IgD-negative memory B cell (primary cell): ENCODE results near the gene HPGDS. TPM values are rescaled to one million over a fixed set of nuclear protein-coding genes. Genes with fewer than 3 reads are reported as not detected.
"Not testable (repeated sequence)": the region's sequence is repeated elsewhere in the genome, so short reads cannot be mapped to it uniquely, and the experiment has no call there.

ENCODE experiments used
- H3K27ac Mint-ChIP-seq, 3 donors: one replicate each; pipeline ENCODE4 v1.8.0; 2020 to 2022; ENCODE audit warnings: mild to moderate bottlenecking in 3 of 3, mixed read lengths in 3 of 3, moderate library complexity in 1 of 3
- H3K27me3 Mint-ChIP-seq: one replicate; pipeline ENCODE4 v1.8.0; 2021; ENCODE audit warnings: mixed read lengths
- H3K36me3 Mint-ChIP-seq: one replicate; pipeline ENCODE4 v1.8.0; 2020; ENCODE audit warnings: mild to moderate bottlenecking, mixed read lengths
- H3K4me1 Mint-ChIP-seq, 3 donors: one replicate each; pipeline ENCODE4 v1.8.0; 2020 to 2022; ENCODE audit warnings: mixed read lengths in 3 of 3, mild to moderate bottlenecking in 1 of 3
- H3K4me3 Mint-ChIP-seq, 4 donors: one replicate each; pipeline ENCODE4 v1.8.0; 2020 to 2022; ENCODE audit warnings: mild to moderate bottlenecking in 4 of 4, mixed read lengths in 4 of 4, moderate library complexity in 3 of 4
- H3K9me3 Mint-ChIP-seq, 3 donors: one replicate each; pipeline ENCODE4 v1.8.0; 2020 to 2021; ENCODE audit warnings: mixed read lengths in 3 of 3, mild to moderate bottlenecking in 1 of 3
- polyA plus RNA-seq: library from polyadenylated mRNA; unstranded; fragments of 300-500 nt; fragmentation: Illumina TruSeq; gene quantifications from one replicate; pipeline ENCODE4 v1.2.3, GENCODE V29; 2021

HPGDS gene
- polyA plus RNA-seq, 1 donor from 2014 or later = not detected

- no peaks in the 10 kb centered on the region for H3K36me3 Mint-ChIP-seq
- no peaks in the 10 kb centered on the region for H3K27me3 Mint-ChIP-seq
- H3K4me3 Mint-ChIP-seq = no peak overlapping the region
- no peaks in the 10 kb centered on the region for H3K4me1 Mint-ChIP-seq
- peaks cover 0 to 4% (median 2%) of the 10 kb centered on the region in 3 donors for H3K9me3 Mint-ChIP-seq
- no peak overlapping the region for H3K27ac Mint-ChIP-seq
Observed at GRCh38 chr4:94307231-94307871, 35.3 kb downstream of the HPGDS start.

GRCh38 chr4:94306713-94307112 is 35.9 kb downstream of the HPGDS start:
- Mint-ChIP-seq H3K36me3 (no peaks in the 10 kb centered on the region), H3K9me3 (peaks cover 0 to 3% (median 2%) of the 10 kb centered on the region in 3 donors)

GRCh38 chr4:94305466-94306225 is 37.0 kb downstream of the HPGDS start:
- no peaks in the 10 kb centered on the region for H3K4me1 Mint-ChIP-seq
- no peaks in the 10 kb centered on the region for H3K27me3 Mint-ChIP-seq
- no peak overlapping the region for H3K4me3 Mint-ChIP-seq
- peaks cover 0 to 3% (median 2%) of the 10 kb centered on the region in 3 donors for H3K9me3 Mint-ChIP-seq
- H3K36me3 Mint-ChIP-seq = no peaks in the 10 kb centered on the region
- no peak overlapping the region for H3K27ac Mint-ChIP-seq

More at GRCh38 chr4:94306713-94307112, 35.9 kb downstream of the HPGDS start:
- Mint-ChIP-seq H3K4me3 (no peak overlapping the region), H3K27me3 (no peaks in the 10 kb centered on the region), H3K27ac (no peak overlapping the region), H3K4me1 (no peaks in the 10 kb centered on the region)

- Mint-ChIP-seq H3K36me3 (no peaks in the 10 kb centered on the region), H3K27ac (no peak overlapping the region), H3K9me3 (peaks cover 0 to 3% (median 0%) of the 10 kb centered on the region in 3 donors)
Observed at GRCh38 chr4:94304365-94304971, 38.2 kb downstream of the HPGDS start.

GRCh38 chr4:94302191-94302590 is 40.4 kb downstream of the HPGDS start:
- H3K4me3 Mint-ChIP-seq = no peak overlapping the region
- H3K27me3 Mint-ChIP-seq = no peaks in the 10 kb centered on the region
- no peaks in the 10 kb centered on the region for H3K4me1 Mint-ChIP-seq
- H3K27ac Mint-ChIP-seq = no peak overlapping the region
- H3K36me3 Mint-ChIP-seq = no peaks in the 10 kb centered on the region
- H3K9me3 Mint-ChIP-seq = no peaks in the 10 kb centered on the region

More at GRCh38 chr4:94304365-94304971, 38.2 kb downstream of the HPGDS start:
- H3K4me3 Mint-ChIP-seq = no peak overlapping the region
- H3K4me1 Mint-ChIP-seq = no peaks in the 10 kb centered on the region
- no peaks in the 10 kb centered on the region for H3K27me3 Mint-ChIP-seq

- Mint-ChIP-seq H3K4me3 (no peak overlapping the region), H3K4me1 (no peaks in the 10 kb centered on the region), H3K9me3 (no peaks in the 10 kb centered on the region), H3K36me3 (no peaks in the 10 kb centered on the region), H3K27ac (no peak overlapping the region), H3K27me3 (no peaks in the 10 kb centered on the region)
Observed at GRCh38 chr4:94298725-94299252, 43.8 kb downstream of the HPGDS start.

DNA sequence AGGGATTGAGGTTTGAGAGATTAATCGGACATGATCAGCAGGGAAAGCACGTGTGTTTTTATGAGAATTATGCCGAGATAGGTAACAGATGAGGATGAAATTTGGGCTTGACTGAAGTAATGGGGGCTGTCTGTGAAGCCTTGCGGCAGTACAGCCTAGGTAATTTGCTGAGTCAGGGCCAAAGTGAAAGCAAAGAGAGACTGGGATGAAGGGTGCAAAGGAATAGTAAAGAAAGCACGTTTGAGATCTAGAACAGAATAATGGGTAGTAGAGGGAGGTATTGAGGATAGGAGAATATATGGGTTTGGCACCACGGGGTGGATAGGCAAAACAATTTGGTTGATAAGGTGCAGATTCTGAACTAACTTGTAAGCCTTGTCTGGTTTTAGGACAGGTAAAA is 47.2 kb downstream of the HPGDS start:
- not testable (repeated sequence) for H3K27me3 Mint-ChIP-seq, H3K27ac Mint-ChIP-seq, H3K9me3 Mint-ChIP-seq, H3K36me3 Mint-ChIP-seq, H3K4me3 Mint-ChIP-seq, H3K4me1 Mint-ChIP-seq

DNA sequence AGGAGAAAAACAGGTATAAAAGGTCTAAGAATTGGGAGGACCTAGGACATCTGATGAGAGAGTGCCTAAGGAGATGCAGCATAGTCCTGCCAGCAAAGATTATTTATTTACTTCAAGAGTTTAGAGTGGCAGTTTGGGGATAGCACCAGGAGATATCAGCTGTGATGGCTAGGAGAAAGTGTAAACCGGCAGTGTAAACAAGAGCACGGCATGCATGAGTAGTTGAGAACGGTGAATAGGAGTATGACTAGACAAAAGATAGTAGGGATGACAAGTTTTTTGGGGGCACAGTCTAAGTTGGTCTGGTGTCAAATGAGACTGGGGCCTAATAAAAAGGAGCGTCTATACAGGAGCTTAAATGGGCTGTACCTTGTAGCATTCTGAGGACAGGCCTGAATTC is 48.7 kb downstream of the HPGDS start:
- not testable (repeated sequence) for H3K4me1 Mint-ChIP-seq, H3K27me3 Mint-ChIP-seq, H3K36me3 Mint-ChIP-seq, H3K4me3 Mint-ChIP-seq, H3K27ac Mint-ChIP-seq, H3K9me3 Mint-ChIP-seq

DNA sequence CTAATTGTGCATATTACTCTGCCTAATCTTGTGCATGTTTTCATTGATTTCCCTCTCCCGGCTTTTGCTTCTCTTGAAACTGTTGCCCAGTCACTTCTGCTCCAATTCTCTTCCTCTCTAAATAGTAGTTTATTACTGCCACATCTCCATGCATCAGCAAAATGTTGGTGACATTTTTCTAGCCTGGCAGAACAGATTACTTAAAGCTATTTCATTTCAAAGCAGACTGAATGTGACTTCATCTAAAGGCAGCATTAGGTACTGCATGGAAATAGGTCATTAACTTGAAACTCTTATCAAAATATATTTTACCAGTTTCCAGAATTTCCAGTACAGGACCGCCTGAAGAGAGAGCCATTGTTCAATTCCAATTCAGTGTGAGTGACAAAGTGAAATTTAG is 52.4 kb downstream of the HPGDS start:
- Mint-ChIP-seq H3K4me1 (no peaks in the 10 kb centered on the region), H3K27me3 (no peaks in the 10 kb centered on the region), H3K27ac (peak overlapping the region in 1 of 3 donors; percentile 18), H3K4me3 (no peak overlapping the region), H3K9me3 (no peaks in the 10 kb centered on the region), H3K36me3 (peaks cover 10% of the 10 kb centered on the region)

- H3K9me3 Mint-ChIP-seq = no peaks in the 10 kb centered on the region
- no peak overlapping the region for H3K4me3 Mint-ChIP-seq
- no peaks in the 10 kb centered on the region for H3K27me3 Mint-ChIP-seq
- peaks cover 22% of the 10 kb centered on the region for H3K36me3 Mint-ChIP-seq
- no peaks in the 10 kb centered on the region for H3K4me1 Mint-ChIP-seq
- no peak overlapping the region for H3K27ac Mint-ChIP-seq
Observed at GRCh38 chr4:94285666-94286065, 57.0 kb downstream of the HPGDS start.

DNA sequence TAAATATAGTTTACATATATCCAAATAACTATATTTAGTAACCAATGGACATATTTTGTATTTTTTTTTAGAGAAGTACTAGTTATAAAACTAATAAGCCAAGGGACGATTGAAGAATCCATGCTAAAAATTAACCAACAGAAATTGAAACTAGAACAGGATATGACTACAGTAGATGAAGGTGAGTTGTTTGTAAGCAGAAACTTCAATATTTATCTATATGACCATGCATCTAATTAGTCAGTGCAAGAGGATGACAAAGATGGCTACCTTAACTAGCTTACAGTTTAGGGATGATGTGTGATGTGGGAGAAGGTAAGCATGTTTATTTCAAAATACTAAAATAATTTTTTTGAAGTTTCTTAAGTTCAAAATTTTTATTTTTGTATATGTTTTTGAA is 57.7 kb downstream of the HPGDS start:
- H3K36me3 Mint-ChIP-seq = peaks cover 22% of the 10 kb centered on the region

GRCh38 chr4:94278781-94279180 is 63.9 kb downstream of the HPGDS start:
- Mint-ChIP-seq H3K27me3 (no peaks in the 10 kb centered on the region), H3K9me3 (no peaks in the 10 kb centered on the region), H3K4me1 (no peaks in the 10 kb centered on the region), H3K36me3 (peaks cover 21% of the 10 kb centered on the region), H3K27ac (no peak overlapping the region), H3K4me3 (no peak overlapping the region)

More for the DNA sequence above, 57.7 kb downstream of the HPGDS start:
- H3K9me3 Mint-ChIP-seq = no peaks in the 10 kb centered on the region
- H3K4me3 Mint-ChIP-seq = no peak overlapping the region
- H3K27me3 Mint-ChIP-seq = no peaks in the 10 kb centered on the region
- H3K27ac Mint-ChIP-seq = no peak overlapping the region
- no peaks in the 10 kb centered on the region for H3K4me1 Mint-ChIP-seq

DNA sequence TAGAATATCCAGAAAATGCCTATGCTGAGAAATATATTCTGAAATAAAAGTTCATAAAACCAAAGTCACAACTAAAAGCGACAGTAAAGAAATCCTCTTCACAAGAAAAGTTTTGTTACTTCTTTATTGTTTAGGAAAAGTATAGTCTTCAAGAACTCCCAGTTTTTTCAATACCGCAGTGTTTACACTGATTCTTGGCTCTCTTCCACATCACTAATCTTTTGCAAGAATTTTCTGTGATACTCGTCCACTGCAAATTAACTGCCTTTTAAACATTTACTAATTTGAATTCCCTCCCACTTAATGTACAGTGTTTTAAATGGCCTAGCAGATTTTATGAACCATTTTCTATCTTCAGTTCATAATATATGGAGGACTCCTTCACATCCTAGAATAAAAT is 65.1 kb downstream of the HPGDS start:
- Mint-ChIP-seq H3K4me1 (no peaks in the 10 kb centered on the region), H3K27me3 (no peaks in the 10 kb centered on the region), H3K36me3 (peaks cover 16% of the 10 kb centered on the region), H3K4me3 (no peak overlapping the region), H3K9me3 (no peaks in the 10 kb centered on the region), H3K27ac (no peak overlapping the region)

- no peak overlapping the region for H3K4me3 Mint-ChIP-seq
- H3K9me3 Mint-ChIP-seq = no peaks in the 10 kb centered on the region
- no peak overlapping the region for H3K27ac Mint-ChIP-seq
- H3K36me3 Mint-ChIP-seq = peaks cover 13% of the 10 kb centered on the region
- no peaks in the 10 kb centered on the region for H3K27me3 Mint-ChIP-seq
- H3K4me1 Mint-ChIP-seq = no peaks in the 10 kb centered on the region
Observed at GRCh38 chr4:94276204-94276603, 66.4 kb downstream of the HPGDS start.

DNA sequence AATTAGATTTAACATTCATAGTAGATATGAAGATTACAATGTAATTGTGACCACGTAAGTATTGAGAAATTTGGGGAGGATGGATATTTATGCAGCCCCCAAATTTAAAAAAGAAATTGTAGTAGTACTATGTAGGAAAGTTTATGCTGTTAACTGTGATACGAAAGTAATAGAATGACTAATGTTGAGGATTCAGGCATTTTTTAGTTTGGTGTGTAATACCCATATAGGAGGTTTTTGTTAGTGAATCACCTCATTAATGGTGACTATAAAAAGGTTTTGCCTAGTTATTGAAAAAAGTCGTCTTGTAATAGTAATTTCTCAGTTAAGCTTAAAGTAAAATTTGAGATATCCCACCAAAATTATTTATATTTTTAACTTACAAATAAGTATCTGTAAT is 67.7 kb downstream of the HPGDS start:
- Mint-ChIP-seq H3K27me3 (no peaks in the 10 kb centered on the region), H3K9me3 (no peaks in the 10 kb centered on the region), H3K4me3 (no peak overlapping the region), H3K36me3 (peaks cover 10% of the 10 kb centered on the region), H3K4me1 (no peaks in the 10 kb centered on the region), H3K27ac (no peak overlapping the region)
